Suprapubic skin (tissue), 4 donors: ENCODE measurements around the gene FNDC8. TPM values are rescaled to one million over a fixed set of nuclear protein-coding genes. Genes with fewer than 3 reads are reported as not detected.
"Not testable (repeated sequence)": the region's sequence is repeated elsewhere in the genome, so short reads cannot be mapped to it uniquely, and the experiment has no call there.

Source experiments
- DNase-seq, 2 donors: peaks; one replicate each; pipeline ENCODE4 v3.0.0-alpha.2; 2019; ENCODE audit warnings: low spot score in 2 of 2
- H3K27ac ChIP-seq: fragments of 200-600 bp; sonication (generic); one replicate; pipeline ENCODE4 v1.5.1; 2019
- H3K27me3 ChIP-seq: fragments of 200-600 bp; sonication (generic); one replicate; pipeline ENCODE4 v1.5.1; 2019
- H3K36me3 ChIP-seq: fragments of 200-600 bp; sonication (generic); one replicate; pipeline ENCODE4 v1.5.1; 2019
- H3K4me1 ChIP-seq: fragments of 200-600 bp; sonication (generic); one replicate; pipeline ENCODE4 v1.5.1; 2019
- H3K4me3 ChIP-seq: fragments of 200-600 bp; sonication (generic); one replicate; pipeline ENCODE4 v1.5.1; 2019; ENCODE audit warnings: mild to moderate bottlenecking
- H3K9me3 ChIP-seq: fragments of 200-600 bp; sonication (generic); one replicate; pipeline ENCODE4 v1.5.1; 2019
- EP300 ChIP-seq: sonication (generic); formaldehyde crosslinking; IDR thresholded peaks from one replicate; pipeline ENCODE4 v1.6.1; 2017; ENCODE audit warnings: antibody characterized with exemption
- POLR2A ChIP-seq, 2 donors: fragments of 450-650 bp; IDR thresholded peaks; one replicate each; pipeline ENCODE4 v1.6.1; 2017; ENCODE audit warnings: antibody characterized with exemption in 2 of 2, mild to moderate bottlenecking in 2 of 2, moderate library complexity in 2 of 2
- POLR2AphosphoS5 ChIP-seq, 3 donors: sonication (generic); formaldehyde crosslinking; IDR thresholded peaks; one replicate each; pipeline ENCODE4 v1.6.1; 2017; ENCODE audit warnings: antibody characterized with exemption in 3 of 3
- WGBS: methylation state at CpG from one replicate; pipeline ENCODE4 v1.1.5; 2018; 5-methylcytosine and 5-hydroxymethylcytosine counted together
- total RNA-seq, 4 donors: library from RNA; depleted of rRNA; stranded (reverse); fragments of >200 nt; gene quantifications; one replicate each; pipeline ENCODE4 v1.1.0, GENCODE V29; 2016
- TF ChIP-seq, protein P1 (sequence below), 2 donors: fragments of 200-600 bp in 1 of 2; fragments of 450-650 bp in 1 of 2; sonication (generic) in 1 of 2; IDR thresholded peaks; one replicate each; pipeline ENCODE4 v1.5.1; 2016 to 2019; ENCODE audit warnings: antibody characterized with exemption in 2 of 2, mild to moderate bottlenecking in 1 of 2, moderate library complexity in 1 of 2

Gene FNDC8
- total RNA-seq, 4 donors from 2014 or later, result not detected

DNA sequence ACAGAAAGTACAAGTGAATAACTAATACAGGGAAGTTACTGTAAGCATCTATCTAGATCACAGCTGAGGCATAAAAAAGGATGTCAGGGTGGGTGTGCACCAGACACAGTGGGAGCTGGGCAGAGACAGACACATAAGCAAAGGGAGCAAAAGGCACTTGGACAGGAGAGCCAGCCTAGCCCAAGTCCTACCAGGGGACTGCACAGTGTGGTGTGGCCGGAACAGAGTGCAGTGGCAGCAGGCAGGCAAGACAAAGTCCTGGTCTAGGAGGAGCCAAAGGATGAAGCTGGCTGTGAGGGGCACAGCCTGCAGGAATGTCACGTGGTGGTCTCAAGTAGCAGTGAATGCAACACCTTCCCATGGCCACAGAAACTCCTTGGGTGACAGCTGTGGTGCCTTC lies 23.6 kb upstream of the FNDC8 start:
- no peak for DNase-seq
- TF ChIP-seq, protein P1, sequence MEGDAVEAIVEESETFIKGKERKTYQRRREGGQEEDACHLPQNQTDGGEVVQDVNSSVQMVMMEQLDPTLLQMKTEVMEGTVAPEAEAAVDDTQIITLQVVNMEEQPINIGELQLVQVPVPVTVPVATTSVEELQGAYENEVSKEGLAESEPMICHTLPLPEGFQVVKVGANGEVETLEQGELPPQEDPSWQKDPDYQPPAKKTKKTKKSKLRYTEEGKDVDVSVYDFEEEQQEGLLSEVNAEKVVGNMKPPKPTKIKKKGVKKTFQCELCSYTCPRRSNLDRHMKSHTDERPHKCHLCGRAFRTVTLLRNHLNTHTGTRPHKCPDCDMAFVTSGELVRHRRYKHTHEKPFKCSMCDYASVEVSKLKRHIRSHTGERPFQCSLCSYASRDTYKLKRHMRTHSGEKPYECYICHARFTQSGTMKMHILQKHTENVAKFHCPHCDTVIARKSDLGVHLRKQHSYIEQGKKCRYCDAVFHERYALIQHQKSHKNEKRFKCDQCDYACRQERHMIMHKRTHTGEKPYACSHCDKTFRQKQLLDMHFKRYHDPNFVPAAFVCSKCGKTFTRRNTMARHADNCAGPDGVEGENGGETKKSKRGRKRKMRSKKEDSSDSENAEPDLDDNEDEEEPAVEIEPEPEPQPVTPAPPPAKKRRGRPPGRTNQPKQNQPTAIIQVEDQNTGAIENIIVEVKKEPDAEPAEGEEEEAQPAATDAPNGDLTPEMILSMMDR (IDR thresholded peaks at IDR 0.05), result no peak
- TF ChIP-seq EP300 (no peak), POLR2A (IDR thresholded peaks at IDR 0.05) (no peak), POLR2AphosphoS5 (IDR thresholded peaks at IDR 0.05) (no peak)
- Histone ChIP-seq H3K27me3 (no peaks in the 10 kb centered on the region), H3K4me3 (no peak overlapping the region), H3K4me1 (no peaks in the 10 kb centered on the region), H3K36me3 (peaks cover 39% of the 10 kb centered on the region), H3K9me3 (no peaks in the 10 kb centered on the region), H3K27ac (no peak overlapping the region)
- 92% methylated on average over 2 of the region's 2 CpGs for WGBS

DNA sequence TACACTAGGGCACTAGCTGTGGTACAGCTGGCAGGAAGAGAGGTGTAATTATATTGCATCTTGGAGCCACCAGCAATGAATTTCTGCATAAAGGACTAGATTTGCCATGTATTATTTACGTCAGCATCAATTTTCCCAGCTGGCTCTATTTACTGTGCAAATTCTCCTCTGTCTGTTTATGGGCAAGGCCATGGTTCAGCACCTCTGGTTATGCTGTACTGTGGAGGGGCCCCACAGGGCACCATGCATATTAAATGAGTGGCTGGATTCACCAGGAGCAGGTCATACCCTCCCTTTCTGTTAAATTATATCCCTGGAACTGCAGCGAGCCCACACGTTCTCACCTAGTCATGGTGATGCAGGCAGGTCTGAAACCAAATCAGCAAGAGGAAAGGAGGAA lies 21.5 kb upstream of the FNDC8 start:
- TF ChIP-seq EP300, result no peak
- TF ChIP-seq POLR2A (IDR thresholded peaks at IDR 0.05), result no peak
- TF ChIP-seq, protein P1 (IDR thresholded peaks at IDR 0.05), result no peak
- no peak for TF ChIP-seq POLR2AphosphoS5 (IDR thresholded peaks at IDR 0.05)
- Histone ChIP-seq H3K4me1 (no peaks in the 10 kb centered on the region), H3K27me3 (no peaks in the 10 kb centered on the region), H3K4me3 (no peak overlapping the region), H3K36me3 (peaks cover 53% of the 10 kb centered on the region), H3K9me3 (no peaks in the 10 kb centered on the region), H3K27ac (no peak overlapping the region)
- WGBS, result 94% methylated on average over 3 of the region's 3 CpGs
- DNase-seq, result no peak

DNA sequence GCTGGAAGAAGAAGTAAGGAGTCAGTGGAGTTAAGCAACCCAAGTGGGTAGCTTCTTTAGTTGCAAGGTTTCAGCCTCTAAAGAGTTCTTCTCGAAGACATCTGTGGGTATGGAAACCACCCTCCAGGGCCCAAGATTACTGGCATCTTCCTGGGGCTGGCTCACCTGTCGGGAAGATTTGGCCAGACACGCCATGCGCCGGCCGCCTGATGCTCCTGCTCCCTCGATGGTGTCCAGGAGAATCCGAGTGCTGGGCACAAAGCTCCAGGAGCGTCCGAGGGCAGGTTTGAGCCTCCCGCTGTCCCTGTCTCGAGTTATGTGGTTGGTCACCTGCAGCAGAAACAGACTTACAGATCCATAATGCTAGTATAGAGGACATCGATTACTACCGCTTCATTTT lies 20.4 kb upstream of the FNDC8 start:
- H3K4me1 ChIP-seq, result no peaks in the 10 kb centered on the region
- no peak for TF ChIP-seq EP300

DNA sequence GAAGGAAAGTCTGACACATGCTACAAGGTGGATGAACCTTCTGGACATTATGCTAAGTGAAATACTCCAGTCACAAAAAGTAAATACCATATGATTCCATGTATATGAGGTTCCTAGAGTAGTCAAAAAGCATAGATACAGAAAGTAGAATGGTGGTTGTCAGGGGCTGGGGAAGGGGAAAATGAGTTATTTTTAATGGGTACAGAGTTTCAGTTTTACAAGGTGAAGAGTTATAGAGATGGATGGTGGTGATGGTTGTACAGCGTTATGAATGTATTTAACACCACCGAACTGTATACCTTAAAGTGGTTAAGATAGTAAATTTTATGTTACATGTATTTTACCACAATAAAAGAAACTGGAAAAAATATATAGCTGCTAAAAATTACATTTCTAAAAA lies 19.7 kb upstream of the FNDC8 start:
- WGBS, result 96% methylated on average over 2 of the region's 2 CpGs
- Histone ChIP-seq H3K36me3 (peaks cover 67% of the 10 kb centered on the region), H3K27me3 (no peaks in the 10 kb centered on the region), H3K4me3 (no peak overlapping the region), H3K4me1 (no peaks in the 10 kb centered on the region), H3K27ac (no peak overlapping the region), H3K9me3 (no peaks in the 10 kb centered on the region)
- TF ChIP-seq EP300, result no peak
- TF ChIP-seq, protein P1 (IDR thresholded peaks at IDR 0.05), result no peak
- TF ChIP-seq POLR2AphosphoS5 (IDR thresholded peaks at IDR 0.05), result no peak
- no peak for TF ChIP-seq POLR2A (IDR thresholded peaks at IDR 0.05)
- DNase-seq, result no peak

More for the DNA sequence above, 20.4 kb upstream of the FNDC8 start:
- DNase-seq, result peak in 1 of 2 donors; percentile 69
- 97% methylated on average over 10 of the region's 14 CpGs for WGBS
- Histone ChIP-seq H3K27me3 (no peaks in the 10 kb centered on the region), H3K4me3 (no peak overlapping the region), H3K27ac (no peak overlapping the region), H3K36me3 (peaks cover 62% of the 10 kb centered on the region), H3K9me3 (no peaks in the 10 kb centered on the region)

DNA sequence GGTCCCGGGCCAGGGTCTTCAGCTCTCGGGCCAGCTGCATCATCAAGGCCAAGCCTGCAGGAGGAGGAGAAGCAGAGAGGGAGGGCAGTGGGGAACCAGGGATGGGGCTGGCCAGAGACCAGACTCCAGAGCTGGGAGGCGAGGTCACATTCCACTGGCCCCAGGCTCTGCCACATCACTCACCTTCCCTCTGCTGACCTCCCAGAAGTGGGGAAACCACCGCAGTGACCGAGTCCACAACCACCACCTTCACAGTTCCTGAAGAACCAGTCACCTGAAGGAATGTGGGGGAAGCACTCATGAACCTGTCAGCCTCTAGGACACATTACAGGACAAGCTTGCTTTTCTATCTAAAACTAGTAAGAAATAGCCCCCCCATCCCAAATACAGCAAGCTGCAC lies 18.1 kb upstream of the FNDC8 start:
- peak in 1 of 2 donors; percentile 49 for DNase-seq
- Histone ChIP-seq H3K9me3 (no peaks in the 10 kb centered on the region), H3K4me1 (no peaks in the 10 kb centered on the region), H3K27ac (no peak overlapping the region), H3K4me3 (no peak overlapping the region), H3K27me3 (no peaks in the 10 kb centered on the region), H3K36me3 (peaks cover 67% of the 10 kb centered on the region)
- 90% methylated on average over 5 of the region's 5 CpGs for WGBS
- no peak for TF ChIP-seq POLR2A (IDR thresholded peaks at IDR 0.05)
- TF ChIP-seq, protein P1 (IDR thresholded peaks at IDR 0.05), result no peak
- TF ChIP-seq POLR2AphosphoS5 (IDR thresholded peaks at IDR 0.05), result no peak
- no peak for TF ChIP-seq EP300

DNA sequence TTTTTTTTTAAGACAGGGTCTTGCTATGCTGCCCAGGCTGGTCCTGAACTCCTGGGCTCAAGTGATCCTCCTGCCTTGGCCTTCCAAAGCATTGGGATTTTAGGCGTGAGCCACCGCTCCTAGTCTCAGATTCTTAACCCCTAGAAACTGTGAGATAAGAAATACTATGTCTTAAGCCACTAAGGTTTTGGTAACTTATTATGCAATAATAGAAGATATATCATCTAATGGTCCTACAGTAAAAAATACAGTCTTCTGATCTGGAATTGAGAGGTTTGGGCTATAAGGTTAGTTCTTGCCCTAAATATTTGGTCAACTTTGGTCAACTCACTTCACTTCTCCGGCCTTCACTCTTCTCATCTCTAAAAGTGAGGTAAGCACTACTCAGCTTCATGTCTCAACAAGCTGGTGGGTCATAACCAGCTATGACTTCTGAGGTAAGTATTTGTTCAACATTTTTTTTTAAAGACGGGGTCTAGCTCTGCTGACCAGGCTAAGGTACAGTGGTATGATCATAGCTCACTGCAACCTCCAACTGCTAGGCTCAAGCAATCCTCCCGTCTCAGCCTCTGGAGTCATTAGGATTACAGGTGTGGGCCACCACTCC lies 16.5 kb upstream of the FNDC8 start:
- peaks cover 53% of the 10 kb centered on the region for H3K36me3 ChIP-seq
- no peak overlapping the region for H3K4me3 ChIP-seq
- no peak overlapping the region for H3K27ac ChIP-seq
- H3K9me3 ChIP-seq, result no peaks in the 10 kb centered on the region
- TF ChIP-seq, protein P1 (IDR thresholded peaks at IDR 0.05), result no peak
- TF ChIP-seq POLR2AphosphoS5 (IDR thresholded peaks at IDR 0.05) (no peak), EP300 (no peak), POLR2A (IDR thresholded peaks at IDR 0.05) (no peak)
- H3K27me3 ChIP-seq, result no peaks in the 10 kb centered on the region
- whole genome bisulfite sequencing, result 96% methylated on average over 5 of the region's 5 CpGs
- H3K4me1 ChIP-seq, result no peaks in the 10 kb centered on the region
- DNase-seq, result peak; percentile 4 to 9

DNA sequence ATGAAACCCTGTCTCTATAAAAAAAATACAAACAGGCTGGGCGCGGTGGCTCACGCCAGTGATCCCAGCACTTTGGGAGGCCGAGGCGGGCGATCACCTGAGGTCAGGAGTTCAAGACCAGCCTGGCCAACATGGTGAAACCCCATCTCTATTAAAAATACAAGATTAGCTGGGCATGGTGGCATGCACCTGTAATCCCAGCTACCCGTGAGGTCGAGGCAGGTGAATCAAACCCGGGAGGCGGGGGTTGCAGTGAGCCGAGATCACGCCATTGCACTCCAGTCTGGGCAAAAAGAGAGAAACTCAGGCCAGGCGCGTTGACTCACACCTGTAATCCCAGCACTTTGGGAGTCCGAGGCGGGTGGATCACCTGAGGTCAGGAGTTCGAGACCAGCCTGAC lies 10.6 kb upstream of the FNDC8 start:
- DNase-seq, H3K4me1 ChIP-seq, H3K27me3 ChIP-seq, H3K36me3 ChIP-seq, H3K9me3 ChIP-seq, H3K4me3 ChIP-seq, H3K27ac ChIP-seq: not testable (repeated sequence)
- WGBS, result 98% methylated on average over 17 of the region's 17 CpGs
